Thyroid gland (tissue), 4 donors: ENCODE measurements around the gene RAD51AP2. TPM values are rescaled to one million over a fixed set of nuclear protein-coding genes. Genes with fewer than 3 reads are reported as not detected.
"Not testable (repeated sequence)": the region's sequence is repeated elsewhere in the genome, so short reads cannot be mapped to it uniquely, and the experiment has no call there.

Source experiments
- DNase-seq, 2 donors: peaks; one replicate each; pipeline ENCODE4 v3.0.0-alpha.2; 2019
- H3K27ac ChIP-seq, 3 donors: fragments of 200-600 bp; sonication (generic); 1 replicate in 2 of 3; 2 replicates in 1 of 3; pipeline ENCODE4 v1.5.1; 2016 to 2019; ENCODE audit warnings: mild to moderate bottlenecking in 1 of 3, moderate library complexity in 1 of 3
- H3K27me3 ChIP-seq: fragments of 200-600 bp; sonication (generic); one replicate; pipeline ENCODE4 v1.5.1; 2019
- H3K36me3 ChIP-seq, 2 donors: fragments of 200-600 bp; sonication (generic); one replicate each; pipeline ENCODE4 v1.5.1; 2016 to 2019
- H3K4me1 ChIP-seq, 2 donors: fragments of 200-600 bp; sonication (generic); one replicate each; pipeline ENCODE4 v1.5.1; 2017 to 2019
- H3K4me3 ChIP-seq, 3 donors: fragments of 200-600 bp; sonication (generic); replicated peaks in 1 of 3; 1 replicate in 2 of 3; 2 replicates in 1 of 3; pipeline ENCODE4 v1.5.1; 2016; ENCODE audit warnings: mild to moderate bottlenecking in 1 of 3
- H3K9me3 ChIP-seq: fragments of 200-600 bp; sonication (generic); one replicate; pipeline ENCODE4 v1.5.1; 2017
- CTCF ChIP-seq, 6 experiments: fragments of 200-600 bp in 3 of 6; fragments of 450-650 bp in 3 of 6; sonication (generic) in 3 of 6; IDR thresholded peaks; one replicate each; pipeline ENCODE4 v1.5.1; 2016 to 2019; ENCODE audit warnings: antibody characterized with exemption in 6 of 6, mild to moderate bottlenecking in 2 of 6, inconsistent platforms in 1 of 6, moderate library complexity in 1 of 6
- POLR2A ChIP-seq, 2 donors: fragments of 450-650 bp; IDR thresholded peaks; one replicate each; pipeline ENCODE4 v1.6.1; 2017; ENCODE audit warnings: antibody characterized with exemption in 2 of 2, mild to moderate bottlenecking in 2 of 2, moderate library complexity in 1 of 2
- WGBS, 2 donors: methylation state at CpG; one replicate each; pipeline ENCODE4 v1.1.5; 2017; 5-methylcytosine and 5-hydroxymethylcytosine counted together
- intact Hi-C: fragments of 100-400 bp; cut with DNase I; formaldehyde crosslinking; loops from one replicate; pipeline ENCODE4 v1.15.1; 2023
- total RNA-seq, 4 donors: library from RNA; depleted of rRNA; stranded (reverse); fragments of >200 nt; gene quantifications; one replicate each; pipeline ENCODE4 v1.2.3, GENCODE V29; 2016

RAD51AP2 gene
- total RNA-seq, 4 donors from 2014 or later, result 0.11 to 0.13 TPM; not detected in 2

DNA sequence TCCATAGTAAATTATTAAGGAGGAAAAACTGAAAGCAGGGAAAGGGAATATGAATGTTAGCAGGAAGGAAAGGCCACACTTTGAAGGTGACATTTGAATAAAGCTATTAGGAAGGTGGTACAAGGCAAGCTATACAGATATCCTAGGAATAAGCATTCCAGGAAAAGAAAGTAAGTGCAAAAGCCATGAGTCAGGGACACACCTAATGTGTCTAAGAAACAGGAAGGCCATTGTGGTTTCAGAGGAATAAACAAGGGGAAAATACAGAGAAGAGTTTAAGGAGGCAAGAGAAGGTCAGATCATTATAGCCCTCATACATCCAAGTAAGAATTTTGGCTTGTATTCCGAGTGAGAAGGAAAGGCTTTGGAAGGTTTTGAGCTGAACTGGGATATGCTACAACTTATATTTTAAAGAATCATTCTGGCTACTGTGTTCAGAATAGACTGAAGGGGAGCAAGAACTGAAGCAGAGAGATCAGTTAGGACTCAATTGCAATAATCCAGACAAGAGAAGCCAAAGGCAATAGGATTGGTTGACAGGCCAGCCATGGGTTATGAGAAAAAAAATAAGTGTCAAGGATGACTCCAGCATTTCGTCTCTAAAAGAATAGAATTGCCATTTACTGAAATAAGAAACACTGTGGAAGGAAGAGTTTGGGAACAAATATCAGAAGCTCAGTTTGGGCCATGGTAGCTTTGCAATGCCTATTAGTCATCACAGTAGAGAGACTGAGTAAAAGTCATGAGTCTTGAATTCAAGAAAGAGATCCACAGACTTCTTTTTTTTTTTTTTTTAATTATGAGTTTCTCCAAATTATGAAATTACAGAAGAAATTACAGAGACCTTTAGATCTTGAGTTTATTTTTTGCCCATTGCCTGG is 11.3 kb downstream of the RAD51AP2 start:
- Histone ChIP-seq H3K27me3 (no peaks in the 10 kb centered on the region), H3K4me1 (no peaks in the 10 kb centered on the region), H3K9me3 (no peaks in the 10 kb centered on the region), H3K4me3 (no peak overlapping the region), H3K36me3 (no peaks in the 10 kb centered on the region), H3K27ac (no peak overlapping the region)
- TF ChIP-seq POLR2A (IDR thresholded peaks at IDR 0.05) (no peak), CTCF (IDR thresholded peaks at IDR 0.05) (no peak)
- 83 to 86% methylated on average over 2 of the region's 2 CpGs for WGBS, 2 donors
- intact Hi-C loops, result no loop called here
- DNase-seq, result no peak

DNA sequence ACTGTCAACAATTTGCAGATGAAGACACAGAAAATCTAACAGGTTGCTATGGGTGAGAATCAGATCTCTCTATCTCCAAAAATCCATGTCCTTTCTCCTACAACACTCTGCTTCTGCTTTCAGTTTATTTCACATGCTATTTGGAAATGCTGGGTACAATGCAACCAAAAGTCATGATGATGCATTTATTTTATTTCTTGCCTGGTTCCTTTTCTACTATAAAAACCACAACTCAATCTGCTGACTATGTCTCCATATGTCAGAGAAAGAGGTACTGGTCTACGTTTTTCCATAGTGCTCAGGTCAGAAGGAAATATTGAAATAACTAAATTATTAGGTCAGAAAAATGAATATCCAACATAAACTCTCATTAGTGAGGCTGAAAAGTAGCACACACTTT is 20.5 kb downstream of the RAD51AP2 start:
- intact Hi-C loops, result no loop called here
- H3K27ac ChIP-seq, result no peak overlapping the region
- no peak for TF ChIP-seq CTCF (IDR thresholded peaks at IDR 0.05)
- no peak for TF ChIP-seq POLR2A (IDR thresholded peaks at IDR 0.05)
- no peaks in the 10 kb centered on the region for H3K9me3 ChIP-seq
- no peak overlapping the region for H3K4me3 ChIP-seq
- DNase-seq, result no peak
- H3K36me3 ChIP-seq, result no peaks in the 10 kb centered on the region
- H3K4me1 ChIP-seq, result no peaks in the 10 kb centered on the region
- no peaks in the 10 kb centered on the region for H3K27me3 ChIP-seq
- 72 to 81% methylated on average over 1 of the region's 1 CpG for WGBS, 2 donors

DNA sequence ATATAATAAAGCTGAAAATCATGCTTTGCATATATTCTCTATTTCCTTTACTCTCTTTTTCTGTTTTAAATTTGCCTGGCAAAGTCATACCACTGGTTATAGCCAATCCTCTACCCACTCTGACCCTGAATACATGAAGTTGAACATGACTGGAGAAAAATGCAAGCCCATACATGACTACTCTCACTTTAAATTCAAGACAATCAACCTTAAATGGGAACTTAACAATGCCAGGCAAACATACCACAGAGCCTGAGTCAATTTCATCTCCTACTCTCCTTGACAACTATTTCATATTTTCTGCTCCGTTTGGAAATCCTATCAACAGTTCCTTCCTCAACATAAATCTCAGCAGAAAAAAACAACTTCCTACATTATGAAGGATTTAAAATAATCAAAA is 22.6 kb downstream of the RAD51AP2 start:
- TF ChIP-seq POLR2A (IDR thresholded peaks at IDR 0.05), result no peak
- no peak for TF ChIP-seq CTCF (IDR thresholded peaks at IDR 0.05)
- intact Hi-C loops, result no loop called here
- no peak overlapping the region for H3K4me3 ChIP-seq
- WGBS, 2 donors, result 72 to 77% methylated on average over 1 of the region's 1 CpG
- H3K9me3 ChIP-seq, result no peaks in the 10 kb centered on the region
- H3K27ac ChIP-seq, result no peak overlapping the region
- no peaks in the 10 kb centered on the region for H3K36me3 ChIP-seq
- DNase-seq, result no peak
- no peaks in the 10 kb centered on the region for H3K27me3 ChIP-seq
- H3K4me1 ChIP-seq, result no peaks in the 10 kb centered on the region

DNA sequence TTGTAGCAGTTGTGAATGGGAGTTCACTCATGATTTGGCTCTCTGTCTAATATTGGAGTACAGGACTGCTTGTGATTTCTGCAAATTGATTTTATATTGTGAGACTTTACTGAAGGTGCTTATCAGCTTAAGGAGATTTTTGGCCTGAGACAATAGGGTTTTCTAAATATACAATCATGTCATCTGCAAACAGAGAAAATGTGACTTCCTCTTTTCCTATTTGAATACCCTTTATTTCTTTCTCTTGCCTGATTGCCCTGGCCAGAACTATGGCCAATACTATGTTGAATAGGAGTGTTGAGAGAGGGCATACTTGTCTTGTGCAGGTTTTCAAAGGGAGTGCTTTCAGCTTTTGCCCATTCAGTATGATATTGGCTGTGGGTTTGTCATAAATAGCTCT is 28.1 kb downstream of the RAD51AP2 start:
- H3K4me3 ChIP-seq, intact Hi-C loops, H3K36me3 ChIP-seq, DNase-seq, H3K27ac ChIP-seq, H3K4me1 ChIP-seq, H3K9me3 ChIP-seq, H3K27me3 ChIP-seq: not testable (repeated sequence)

GRCh38 chr2:17488610-17489009 is 29.6 kb downstream of the RAD51AP2 start:
- H3K9me3 ChIP-seq, H3K36me3 ChIP-seq, H3K4me3 ChIP-seq, H3K27ac ChIP-seq, DNase-seq, H3K27me3 ChIP-seq, intact Hi-C loops, H3K4me1 ChIP-seq: not testable (repeated sequence)
- WGBS, 2 donors, result 97 to 98% methylated on average over 4 of the region's 4 CpGs

- TF ChIP-seq CTCF (IDR thresholded peaks at IDR 0.05), result no peak
- WGBS, 2 donors, result 76 to 83% methylated on average over 1 of the region's 1 CpG
- intact Hi-C loops, result no loop called here
Measured at GRCh38 chr2:17483496-17483895, 34.7 kb downstream of the RAD51AP2 start.

More at GRCh38 chr2:17483496-17483895, 34.7 kb downstream of the RAD51AP2 start:
- H3K4me3 ChIP-seq, result no peak overlapping the region
- no peaks in the 10 kb centered on the region for H3K27me3 ChIP-seq
- H3K27ac ChIP-seq, result no peak overlapping the region
- H3K4me1 ChIP-seq, result no peaks in the 10 kb centered on the region
- no peaks in the 10 kb centered on the region for H3K9me3 ChIP-seq
- H3K36me3 ChIP-seq, result no peaks in the 10 kb centered on the region
- no peak for DNase-seq
